Renal cortex interstitium (tissue), 11 donors: ENCODE results near the gene NRCAM. TPM values are rescaled to one million over a fixed set of nuclear protein-coding genes. Genes with fewer than 3 reads are reported as not detected.

Experiments
- DNase-seq, 11 donors: peaks; one replicate each; pipeline ENCODE4 v3.0.0-alpha.2; 2013; ENCODE audit warnings: low read depth in 9 of 11, low spot score in 4 of 11; ENCODE audit errors: extremely low read depth in 1 of 11
- polyA plus RNA-seq, 3 donors: library from polyadenylated mRNA; unstranded; fragments of 120-200 nt; gene quantifications; one replicate each; pipeline ENCODE4 v1.2.1, GENCODE V29; 2013; ENCODE audit not compliant: insufficient read length in 3 of 3

The NRCAM gene
- polyA plus RNA-seq, 3 donors = 17.3 to 22.9 (median 20.0) TPM

DNA sequence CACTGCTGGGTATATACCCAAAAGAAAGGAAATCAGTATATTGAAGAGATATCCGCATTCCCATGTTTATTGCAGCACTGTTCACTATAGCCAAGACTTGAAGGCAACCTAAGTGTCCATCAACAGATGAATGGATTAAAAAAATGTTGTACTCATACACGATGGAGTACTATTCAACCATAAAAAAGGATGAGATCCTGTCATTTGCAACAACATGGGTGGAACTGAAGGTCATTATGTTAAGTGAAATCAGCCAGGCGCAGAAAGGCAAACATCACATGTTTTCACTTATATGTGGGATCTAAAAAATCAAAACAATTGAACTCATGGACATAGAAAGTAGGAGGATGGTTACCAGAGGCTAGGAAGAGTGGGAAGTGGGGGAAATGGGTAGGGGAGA, 19.3 kb downstream of the NRCAM start:
- DNase-seq = no peak

GRCh38 chr7:108434010-108434409, 22.2 kb downstream of the NRCAM start:
- DNase-seq = no peak

GRCh38 chr7:108431099-108431498, 25.1 kb downstream of the NRCAM start:
- DNase-seq = no peak

DNA sequence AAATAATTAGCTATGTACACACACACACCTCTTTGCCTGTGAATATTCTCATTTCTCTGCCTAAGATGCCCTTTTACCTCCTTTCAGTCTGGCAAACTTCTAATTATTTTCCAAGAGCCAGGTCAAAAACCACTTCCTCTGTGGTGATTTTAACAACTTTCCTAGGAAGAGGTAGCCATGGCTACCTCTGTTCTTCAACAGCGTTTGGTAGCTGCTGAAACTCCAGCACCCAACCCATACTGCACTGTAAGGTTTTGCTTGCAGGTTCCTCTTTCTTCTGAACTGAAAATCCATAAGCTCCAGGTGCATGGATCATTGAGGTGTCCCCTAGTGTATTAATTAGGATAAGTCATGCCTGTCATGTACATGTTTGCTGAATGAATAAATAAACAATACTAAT, 25.6 kb downstream of the NRCAM start:
- DNase-seq = no peak

GRCh38 chr7:108427766-108428165, 28.5 kb downstream of the NRCAM start:
- DNase-seq = no peak

DNA sequence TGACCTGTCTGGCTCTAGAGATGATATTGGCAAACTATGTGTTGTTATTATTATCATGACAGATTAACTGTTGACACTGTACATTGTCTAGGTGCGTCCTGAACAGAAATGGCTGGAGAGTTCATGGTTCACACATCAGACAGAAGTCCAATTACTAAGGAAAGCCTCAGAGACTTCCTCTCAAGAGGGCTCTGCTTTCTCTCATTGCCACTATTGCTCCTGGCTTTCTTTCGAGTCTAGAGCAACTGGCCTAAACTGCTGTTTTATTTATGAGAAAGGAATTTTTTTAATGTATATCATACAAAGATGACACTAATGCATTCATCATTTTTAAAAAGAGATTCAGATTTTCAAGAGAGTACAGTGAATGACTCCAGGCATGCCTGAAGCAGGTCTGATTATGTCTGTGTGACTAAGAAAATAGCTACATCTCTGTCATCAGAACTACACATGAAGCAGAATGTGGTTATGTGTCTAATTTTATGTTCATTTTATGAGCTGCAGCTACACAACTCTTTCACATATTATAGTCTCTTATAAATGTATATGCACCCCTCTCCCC, 30.4 kb downstream of the NRCAM start:
- no peak for DNase-seq

DNA sequence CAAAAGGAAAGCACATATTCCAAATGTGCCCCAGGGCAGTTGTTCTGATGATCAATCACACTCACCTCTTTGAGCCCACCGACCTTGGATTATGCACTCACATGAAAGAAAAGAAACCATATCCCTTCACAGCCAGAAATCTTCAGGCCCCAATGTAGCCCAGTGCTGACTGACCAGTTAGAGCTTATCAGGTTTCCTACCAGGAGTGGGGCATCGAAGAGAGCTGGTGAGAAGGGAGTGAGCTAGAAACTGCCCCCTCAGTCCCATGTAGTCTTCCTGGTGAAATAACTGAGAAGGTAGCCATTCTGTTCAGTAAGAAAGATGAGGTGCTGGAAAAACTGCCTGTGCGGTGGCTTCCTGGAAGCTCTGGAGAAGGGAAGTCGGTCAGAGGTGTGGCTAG, 32.2 kb downstream of the NRCAM start:
- DNase-seq = no peak

GRCh38 chr7:108423089-108423989, 32.9 kb downstream of the NRCAM start:
- DNase-seq = no peak

GRCh38 chr7:108421720-108422331, 34.4 kb downstream of the NRCAM start:
- no peak for DNase-seq

DNA sequence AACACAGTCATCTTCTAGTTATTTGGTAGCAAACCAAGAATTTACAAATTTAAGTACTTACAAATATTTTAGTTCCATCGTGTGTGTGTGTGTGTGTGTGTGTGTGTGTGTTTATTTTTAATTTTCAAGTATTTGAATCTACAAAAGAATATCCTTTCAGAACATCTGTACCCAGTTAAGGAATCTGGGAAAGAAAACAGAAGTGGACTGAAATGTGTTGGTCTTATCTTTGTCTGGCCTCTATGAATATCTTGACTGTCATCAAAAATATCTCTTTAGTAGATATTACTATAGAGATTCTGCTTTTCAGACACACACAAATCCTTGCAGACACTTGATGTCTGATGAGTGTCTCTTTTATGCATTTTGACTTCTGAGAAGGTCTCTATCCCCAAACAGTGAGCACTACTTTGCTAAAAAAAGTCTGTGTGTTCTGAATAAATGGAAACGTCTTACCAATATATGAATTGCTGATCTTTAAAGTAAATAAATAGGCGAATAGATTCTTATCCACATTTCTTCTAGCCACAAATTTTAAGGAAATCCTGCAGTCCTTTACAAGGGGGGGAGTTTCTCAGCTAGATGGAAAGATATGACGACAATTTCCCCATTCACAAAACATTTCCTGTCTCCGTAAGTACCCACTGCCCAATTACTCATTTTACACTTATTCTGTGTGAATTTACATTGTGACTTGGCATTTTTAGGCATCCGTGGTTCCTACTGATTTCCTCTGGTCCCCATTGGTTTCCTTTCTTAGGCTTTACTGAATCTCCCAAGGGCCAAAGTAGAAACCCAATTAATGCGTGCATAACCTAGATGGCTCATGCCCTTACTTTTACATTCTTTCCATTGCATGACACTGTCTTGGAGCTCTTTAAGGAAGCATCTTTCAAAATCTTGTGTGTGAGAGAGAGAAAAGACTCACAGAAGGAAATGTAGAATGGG, 36.0 kb downstream of the NRCAM start:
- no peak for DNase-seq

DNA sequence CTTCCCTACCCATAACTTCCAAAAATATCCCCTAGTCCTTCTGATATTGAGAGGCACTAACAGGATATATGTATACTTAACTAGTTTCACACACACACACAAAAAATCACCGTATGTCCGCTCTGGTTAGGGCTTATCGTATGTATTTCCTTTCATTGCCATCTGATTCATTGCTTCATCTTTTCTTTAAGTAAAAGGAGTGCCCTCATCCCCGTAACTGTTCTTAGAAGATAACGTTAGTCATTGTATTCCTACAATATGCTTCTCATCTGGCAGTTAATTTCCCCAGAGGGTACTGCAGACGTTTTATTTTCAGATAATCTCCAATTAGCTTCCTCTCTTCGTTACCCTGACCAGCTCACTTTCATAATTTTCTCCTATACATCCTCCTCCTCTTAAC, 37.3 kb downstream of the NRCAM start:
- DNase-seq = no peak

- no peak for DNase-seq
These were observed 38.3 kb downstream of the NRCAM start for GRCh38 chr7:108417926-108418325.

DNA sequence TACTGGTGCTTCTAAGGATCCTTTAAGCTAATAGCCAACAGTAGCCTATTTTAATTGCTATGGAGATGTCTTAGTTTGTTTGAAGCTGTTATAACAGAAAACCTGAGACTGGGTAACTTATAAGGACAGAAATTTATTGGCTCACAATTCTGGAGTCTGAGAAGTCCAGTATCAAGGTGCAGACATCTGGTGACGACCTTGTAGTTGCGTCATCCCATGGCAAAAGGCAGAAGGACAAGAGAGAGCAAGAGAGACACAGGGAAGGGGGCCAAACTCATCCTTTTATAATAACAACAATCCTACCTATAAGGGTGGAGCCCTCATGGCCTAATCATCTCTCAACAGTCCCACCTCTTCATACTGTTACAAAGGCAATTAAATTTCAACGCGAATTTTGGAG, 39.1 kb downstream of the NRCAM start:
- DNase-seq = no peak

GRCh38 chr7:108415821-108416536, 40.3 kb downstream of the NRCAM start:
- DNase-seq = no peak

DNA sequence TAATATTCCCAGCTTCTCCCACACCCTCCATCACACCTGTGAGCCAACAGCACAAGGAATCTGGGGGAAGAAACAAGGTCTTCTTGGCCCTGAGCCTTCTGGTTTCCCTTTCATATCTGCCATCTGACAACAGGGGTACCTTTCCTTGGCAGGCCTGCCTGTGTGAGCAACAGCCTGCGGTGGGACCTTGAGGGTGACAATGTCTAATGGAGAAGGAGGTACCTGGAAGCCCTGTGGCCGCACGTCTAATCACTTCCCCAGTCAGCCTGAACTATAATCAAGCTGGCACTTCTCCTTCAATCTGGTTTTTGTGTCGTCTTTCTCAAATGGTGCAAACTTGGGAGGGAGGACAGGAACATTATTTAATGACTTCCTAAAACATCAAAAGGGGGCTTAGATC, 41.2 kb downstream of the NRCAM start:
- no peak for DNase-seq

DNA sequence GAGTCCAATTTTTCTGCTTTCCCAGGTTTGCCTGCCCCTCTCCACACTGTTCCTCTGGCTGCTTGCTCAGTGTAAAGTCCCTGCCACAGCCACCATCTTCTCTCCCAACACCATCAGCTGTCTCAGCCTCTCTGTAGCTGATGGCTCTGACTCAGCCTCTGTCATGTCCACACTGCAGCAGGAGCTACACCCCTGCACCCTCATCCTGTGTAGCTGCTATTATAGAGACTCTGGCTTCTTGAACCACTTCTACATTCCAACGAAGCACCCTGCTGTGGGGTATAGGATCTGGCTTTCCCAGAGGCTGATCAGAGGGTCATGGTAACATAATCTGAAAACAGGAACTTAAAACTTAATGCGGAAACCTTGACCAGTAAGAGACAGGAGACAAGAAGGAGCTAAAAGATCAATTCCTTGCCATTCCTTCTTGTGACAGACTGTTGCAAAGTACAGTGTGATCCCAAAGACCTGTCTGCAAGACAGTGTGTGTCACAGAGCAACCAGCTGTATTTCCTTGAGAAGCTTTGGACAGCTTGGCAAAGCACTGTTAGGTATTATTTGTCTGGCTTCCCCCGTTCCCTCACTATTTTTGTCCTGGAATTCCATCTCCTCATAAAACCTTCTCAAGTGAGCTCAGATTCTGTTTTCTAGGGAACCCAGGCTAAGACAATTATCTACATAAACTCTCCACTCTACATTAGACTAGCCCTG, 42.3 kb downstream of the NRCAM start:
- no peak for DNase-seq

DNA sequence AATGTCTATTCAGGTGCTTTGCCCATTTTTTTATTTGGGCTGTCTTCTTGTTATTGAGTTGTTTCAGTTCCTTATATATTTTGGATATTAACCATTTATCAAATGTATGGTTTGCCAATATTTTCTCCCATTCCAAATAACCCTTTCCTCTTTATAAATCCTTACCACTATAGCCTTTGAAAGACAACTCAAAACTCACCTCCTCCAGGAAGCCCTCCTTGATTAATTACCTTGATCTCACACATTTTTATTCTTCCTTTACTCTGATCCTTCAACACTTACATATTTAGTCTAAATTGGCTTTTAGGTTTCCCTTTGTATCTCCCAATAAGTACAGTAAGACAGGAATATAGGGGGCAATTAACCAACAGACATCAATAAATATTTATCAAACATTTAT, 42.9 kb downstream of the NRCAM start:
- DNase-seq = no peak

DNA sequence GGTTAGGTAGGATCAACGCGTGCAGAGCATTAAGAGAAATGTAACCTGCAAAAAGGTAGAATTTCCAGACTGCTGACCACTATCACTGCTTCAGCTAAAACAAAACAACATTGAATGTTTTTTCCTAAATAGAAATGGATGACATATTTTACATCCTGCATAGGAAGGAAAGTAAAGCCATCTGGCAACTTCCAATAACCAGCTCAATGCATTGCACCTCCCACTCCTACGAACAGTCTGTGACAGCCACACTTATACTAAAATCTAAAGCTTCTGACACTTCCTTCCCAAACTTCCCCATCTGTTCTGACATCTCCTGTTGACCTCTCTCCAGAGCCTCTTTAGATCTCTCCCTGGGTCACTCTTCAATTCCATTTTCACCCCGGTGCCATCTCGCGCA, 47.1 kb downstream of the NRCAM start:
- DNase-seq = no peak
